Right lobe of liver (tissue), 6 donors: ENCODE results near the gene GALNT11. TPM values are rescaled to one million over a fixed set of nuclear protein-coding genes. Genes with fewer than 3 reads are reported as not detected.
"Not testable (repeated sequence)": the region's sequence is repeated elsewhere in the genome, so short reads cannot be mapped to it uniquely, and the experiment has no call there.

Source experiments
- ATAC-seq, 4 donors: fragments of 200-7000 bp; cut with Tn5 transposase; one replicate each; pipeline ENCODE4 v1.9.1; 2020; ENCODE audit warnings: mild to moderate bottlenecking in 4 of 4, moderate library complexity in 4 of 4
- DNase-seq, 3 donors: peaks; one replicate each; pipeline ENCODE4 v3.0.0-alpha.2; 2020
- H3K27ac ChIP-seq, 3 donors: fragments of 200-600 bp; one replicate each; pipeline ENCODE4 v1.8.0; 2022
- H3K27me3 ChIP-seq, 2 donors: fragments of 200-600 bp; one replicate each; pipeline ENCODE4 v1.8.0; 2022
- H3K36me3 ChIP-seq, 4 donors: fragments of 200-600 bp; sonication (generic) in 1 of 4; one replicate each; pipeline versions ENCODE4 v1.5.1 to v1.8.0; 2017 to 2022; ENCODE audit warnings: control low read depth in 1 of 4
- H3K4me1 ChIP-seq, 4 donors: fragments of 200-600 bp; sonication (generic) in 1 of 4; one replicate each; pipeline versions ENCODE4 v1.5.1 to v1.8.0; 2017 to 2022; ENCODE audit warnings: control low read depth in 1 of 4
- H3K4me3 ChIP-seq, 3 donors: fragments of 200-600 bp; one replicate each; pipeline ENCODE4 v1.8.0; 2022
- H3K9me3 ChIP-seq, 4 donors: fragments of 200-600 bp; sonication (generic) in 1 of 4; one replicate each; pipeline versions ENCODE4 v1.5.1 to v1.8.0; 2017 to 2022; ENCODE audit warnings: control low read depth in 1 of 4
- POLR2A ChIP-seq: fragments of 450-650 bp; IDR thresholded peaks from one replicate; pipeline ENCODE4 v1.6.1; 2017; ENCODE audit warnings: antibody characterized with exemption, mild to moderate bottlenecking
- WGBS: methylation state at CpG from one replicate; pipeline ENCODE4 v1.1.6; 2018; ENCODE audit warnings: low coverage, low lambda C conversion rate; ENCODE audit not compliant: insufficient coverage; ENCODE audit errors: missing lambda C conversion rate; 5-methylcytosine and 5-hydroxymethylcytosine counted together
- intact Hi-C, 2 donors: fragments of 100-400 bp; cut with DNase I; formaldehyde crosslinking; loops; one replicate each; pipeline versions ENCODE4 v1.11.2 to v1.14.1; 2022
- total RNA-seq, 6 experiments: library from RNA; depleted of rRNA in 2 of 6; stranded (reverse); fragments of >200 nt in 2 of 6; fragmentation: NEBNext Ultra II Directional in 3 of 6; extraction: Animal tissue kit (Norgen Biotek cat#: 25700) in 3 of 6; gene quantifications; one replicate each; pipeline versions ENCODE4 v1.1.0 to v1.2.4, GENCODE V29; 2016 to 2023
- TF ChIP-seq, protein P1 (sequence below), 4 donors: fragments of 200-600 bp in 3 of 4; fragments of 450-650 bp in 1 of 4; IDR thresholded peaks; one replicate each; pipeline versions ENCODE4 v1.5.1 to v1.8.0; 2016 to 2022; ENCODE audit warnings: antibody characterized with exemption in 4 of 4, mild to moderate bottlenecking in 2 of 4
- donor health status: DM: no; HTN: yes; CAD: no.
- donor health status: DM: no; HTN: no; CAD: no.
- donor health status: DM: no; HTN: no; CAD: no.
- donor health status: DM: no; HTN: yes; CAD: no.
- donor health status: DM: no; HTN: yes; CAD: no.

GALNT11 gene
- total RNA-seq, 6 experiments from 2014 or later, result 12.0 to 21.7 (median 14.7) TPM

DNA sequence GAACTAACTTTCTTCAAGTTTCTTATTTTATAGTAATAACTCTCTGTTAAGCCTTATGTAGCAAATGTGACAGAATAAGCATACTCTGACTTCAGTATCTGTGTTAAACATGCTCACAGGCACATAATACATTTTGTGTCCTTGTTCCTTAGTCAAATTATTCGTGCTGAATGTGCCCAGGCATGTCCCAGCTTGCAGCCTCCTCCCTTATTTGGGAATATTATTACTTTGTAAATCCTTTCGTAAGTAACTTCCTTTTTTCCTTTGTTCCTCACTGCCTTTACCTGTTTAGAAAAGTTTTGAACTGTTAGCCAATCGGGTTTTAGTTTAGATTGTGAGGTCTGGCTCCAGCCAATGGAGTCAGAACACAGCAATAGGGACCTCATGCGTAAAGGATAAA lies 46.9 kb downstream of the GALNT11 start:
- WGBS, result 95% methylated on average over 4 of the region's 4 CpGs
- Histone ChIP-seq H3K36me3 (no peaks in the 10 kb centered on the region), H3K4me3 (no peak overlapping the region), H3K27me3 (no peaks in the 10 kb centered on the region), H3K27ac (no peak overlapping the region), H3K4me1 (peaks cover 0 to 16% (median 0%) of the 10 kb centered on the region in 4 donors), H3K9me3 (no peaks in the 10 kb centered on the region)
- TF ChIP-seq, protein P1, sequence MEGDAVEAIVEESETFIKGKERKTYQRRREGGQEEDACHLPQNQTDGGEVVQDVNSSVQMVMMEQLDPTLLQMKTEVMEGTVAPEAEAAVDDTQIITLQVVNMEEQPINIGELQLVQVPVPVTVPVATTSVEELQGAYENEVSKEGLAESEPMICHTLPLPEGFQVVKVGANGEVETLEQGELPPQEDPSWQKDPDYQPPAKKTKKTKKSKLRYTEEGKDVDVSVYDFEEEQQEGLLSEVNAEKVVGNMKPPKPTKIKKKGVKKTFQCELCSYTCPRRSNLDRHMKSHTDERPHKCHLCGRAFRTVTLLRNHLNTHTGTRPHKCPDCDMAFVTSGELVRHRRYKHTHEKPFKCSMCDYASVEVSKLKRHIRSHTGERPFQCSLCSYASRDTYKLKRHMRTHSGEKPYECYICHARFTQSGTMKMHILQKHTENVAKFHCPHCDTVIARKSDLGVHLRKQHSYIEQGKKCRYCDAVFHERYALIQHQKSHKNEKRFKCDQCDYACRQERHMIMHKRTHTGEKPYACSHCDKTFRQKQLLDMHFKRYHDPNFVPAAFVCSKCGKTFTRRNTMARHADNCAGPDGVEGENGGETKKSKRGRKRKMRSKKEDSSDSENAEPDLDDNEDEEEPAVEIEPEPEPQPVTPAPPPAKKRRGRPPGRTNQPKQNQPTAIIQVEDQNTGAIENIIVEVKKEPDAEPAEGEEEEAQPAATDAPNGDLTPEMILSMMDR (IDR thresholded peaks at IDR 0.05), result no peak
- no peak for TF ChIP-seq POLR2A
- DNase-seq (no peak), ATAC-seq (no peak)
- intact Hi-C loops, result no loop called here

DNA sequence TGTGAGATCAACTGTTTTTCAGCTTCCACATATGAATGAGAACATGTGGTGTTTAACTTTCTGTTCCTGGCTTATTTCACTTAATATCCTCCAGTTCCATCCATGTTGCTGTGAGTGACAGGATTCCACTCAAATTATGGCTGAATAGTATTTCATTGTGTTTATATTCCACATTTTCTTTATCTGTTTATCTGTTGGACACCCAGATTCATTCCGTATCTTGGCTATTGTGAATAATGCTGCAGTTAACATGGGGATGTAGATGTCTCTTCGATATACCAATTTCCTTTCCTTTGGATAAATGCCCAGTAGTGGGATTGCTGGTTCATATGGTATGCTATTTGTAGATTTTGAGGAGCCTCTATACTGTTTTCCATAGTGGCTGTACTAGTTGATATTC lies 47.9 kb downstream of the GALNT11 start:
- Histone ChIP-seq H3K27me3 (no peaks in the 10 kb centered on the region), H3K36me3 (no peaks in the 10 kb centered on the region), H3K9me3 (no peaks in the 10 kb centered on the region), H3K4me3 (no peak overlapping the region), H3K4me1 (peaks cover 0 to 16% (median 0%) of the 10 kb centered on the region in 4 donors), H3K27ac (no peak overlapping the region)
- intact Hi-C loops, result no loop called here
- 68% methylated on average over 2 of the region's 2 CpGs for WGBS
- DNase-seq (no peak), ATAC-seq (no peak)
- TF ChIP-seq POLR2A, result no peak
- TF ChIP-seq, protein P1 (IDR thresholded peaks at IDR 0.05), result no peak

DNA sequence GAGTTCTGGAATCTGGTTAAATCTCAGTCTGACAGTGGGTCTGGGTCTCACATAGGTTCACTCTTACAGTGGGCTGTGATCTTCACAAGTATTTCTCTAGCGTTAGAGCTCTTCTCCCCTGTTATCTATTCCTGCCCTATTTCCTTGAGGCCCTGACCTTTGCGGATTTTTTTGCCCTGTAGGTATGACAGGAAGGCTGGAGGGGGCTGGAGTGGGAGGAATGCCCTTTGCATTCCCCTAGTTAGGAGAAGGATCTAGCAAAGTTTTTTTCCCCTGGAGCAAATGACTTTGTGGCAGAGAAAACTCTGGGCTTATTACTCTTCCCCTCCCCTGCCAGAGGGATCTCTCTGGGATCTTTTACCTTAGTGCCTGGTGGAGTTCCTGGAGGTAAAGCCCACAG lies 49.2 kb downstream of the GALNT11 start:
- Histone ChIP-seq H3K9me3 (no peaks in the 10 kb centered on the region), H3K27ac (no peak overlapping the region), H3K36me3 (no peaks in the 10 kb centered on the region), H3K27me3 (no peaks in the 10 kb centered on the region), H3K4me3 (no peak overlapping the region), H3K4me1 (peaks cover 0 to 16% (median 0%) of the 10 kb centered on the region in 4 donors)
- intact Hi-C loops, result no loop called here
- TF ChIP-seq POLR2A, result no peak
- TF ChIP-seq, protein P1 (IDR thresholded peaks at IDR 0.05), result no peak
- 76% methylated on average over 2 of the region's 2 CpGs for WGBS
- no peak for DNase-seq
- ATAC-seq, result no peak

DNA sequence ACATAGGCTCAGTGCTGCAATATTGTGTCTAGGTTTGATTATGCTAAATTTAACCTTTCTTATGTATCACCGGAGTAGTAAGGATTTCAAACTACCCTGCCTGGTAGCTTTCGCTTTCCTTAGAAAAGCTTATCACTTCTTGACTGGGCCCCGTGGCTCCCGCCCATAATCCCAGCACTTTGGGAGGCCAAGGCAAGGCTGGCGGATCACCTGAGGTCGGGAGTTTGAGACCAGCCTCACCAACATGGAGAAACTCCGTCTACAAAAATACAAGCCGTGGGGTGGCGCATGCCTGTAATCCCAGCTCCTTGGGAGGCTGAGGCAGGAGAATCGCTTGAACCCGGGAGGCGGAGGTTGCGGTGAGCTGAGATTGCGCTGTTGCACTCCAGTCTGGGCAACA lies 49.9 kb downstream of the GALNT11 start:
- H3K27ac ChIP-seq, H3K36me3 ChIP-seq, H3K27me3 ChIP-seq, intact Hi-C loops, DNase-seq, H3K4me3 ChIP-seq, H3K9me3 ChIP-seq, ATAC-seq: not testable (repeated sequence)
- peaks cover 0 to 16% (median 0%) of the 10 kb centered on the region in 4 donors for H3K4me1 ChIP-seq
- 100% methylated on average over 1 of the region's 14 CpGs for WGBS

DNA sequence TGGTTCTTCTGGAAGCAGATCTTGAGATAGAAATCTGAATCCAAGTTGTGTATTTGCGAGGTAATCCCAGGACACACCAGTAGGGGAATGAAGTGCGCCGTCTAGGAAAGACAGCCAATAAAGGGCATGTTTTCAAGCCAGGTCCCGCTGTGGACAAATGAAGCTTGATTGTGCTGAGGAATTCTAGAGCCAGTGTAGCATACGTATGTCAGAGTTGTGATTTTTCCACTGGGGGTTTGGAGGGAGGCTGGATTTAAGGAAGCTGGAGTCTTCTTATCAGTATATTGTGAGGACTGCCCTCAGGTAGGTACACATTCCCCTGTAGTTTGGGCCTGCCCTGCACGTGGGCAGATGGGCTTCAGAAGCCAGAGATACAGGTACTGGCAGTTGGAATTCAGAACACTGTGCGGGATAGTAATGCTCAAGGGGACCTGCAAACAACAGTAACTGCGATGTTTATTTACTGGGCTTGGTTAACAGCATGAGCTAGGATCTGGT lies 50.9 kb downstream of the GALNT11 start:
- WGBS, result 64% methylated on average over 7 of the region's 8 CpGs
- TF ChIP-seq, protein P1 (IDR thresholded peaks at IDR 0.05), result peak; percentile 30 to 48 (median 40)
- no peak for TF ChIP-seq POLR2A
- no peak overlapping the region for H3K4me3 ChIP-seq

More for the DNA sequence above, 50.9 kb downstream of the GALNT11 start:
- intact Hi-C loops, result no loop called here
- H3K36me3 ChIP-seq, result no peaks in the 10 kb centered on the region
- peaks cover 0 to 26% (median 0%) of the 10 kb centered on the region in 4 donors for H3K4me1 ChIP-seq
- no peaks in the 10 kb centered on the region for H3K27me3 ChIP-seq
- no peak overlapping the region for H3K27ac ChIP-seq
- H3K9me3 ChIP-seq, result no peaks in the 10 kb centered on the region
- DNase-seq (no peak), ATAC-seq (peak; percentile 68 to 75 (median 70))
